ENCODE data around the gene ABCA1. TPM values are rescaled to one million over a fixed set of nuclear protein-coding genes. Genes with fewer than 3 reads are reported as not detected.

Gene ABCA1
- total RNA-seq, 2 experiments from 2014 or later, result 8.0 to 14.0 TPM

Other genes starting within 250 kb of the ABCA1 start
- not detected in 2 replicates for gene OR13D1, start 233.6 kb downstream of the ABCA1 start, total RNA-seq (2014; rRNA removed; shearing (Covaris generic))
- not detected in 2 replicates for gene OR13D1, start 233.6 kb downstream of the ABCA1 start, total RNA-seq (2022)
- 20.2 and 25.2 TPM in 2 replicates for gene NIPSNAP3A, start 180.5 kb downstream of the ABCA1 start, total RNA-seq (2014; rRNA removed; shearing (Covaris generic))
- 24.3 and 25.2 TPM in 2 replicates for gene NIPSNAP3A, start 180.5 kb downstream of the ABCA1 start, total RNA-seq (2022)
- gene NIPSNAP3B, start 164.0 kb downstream of the ABCA1 start, total RNA-seq (2014; rRNA removed; shearing (Covaris generic)), result 0.28 and 0.31 TPM in 2 replicates
- gene NIPSNAP3B, start 164.0 kb downstream of the ABCA1 start, total RNA-seq (2022), result 0.52 and 1.1 TPM in 2 replicates